H1 (cell line): ENCODE results near the gene SLC5A11. TPM values are rescaled to one million over a fixed set of nuclear protein-coding genes. Genes with fewer than 3 reads are reported as not detected.

ENCODE experiments used
- CTCF ChIA-PET: fragments of 300-600 bp; sonication (Branson Sonifier 250); formaldehyde crosslinking; loops from one replicate; lab custom pipeline; 2021; ENCODE audit not compliant: partially characterized antibody; lab: Charles Lee
- POLR2A ChIA-PET: fragments of 300-600 bp; sonication (Branson Sonifier 250); formaldehyde crosslinking; loops from one replicate; lab custom pipeline; 2021; ENCODE audit warnings: inconsistent platforms; ENCODE audit not compliant: partially characterized antibody; lab: Charles Lee
- DNase-seq, 2 experiments: peaks; one replicate each; pipeline versions ENCODE4 v3.0.0 to v3.0.0-alpha.2; 2010 to 2022; ENCODE audit warnings: low spot score in 2 of 2, low read depth in 1 of 2, mixed read lengths in 1 of 2
- FAIRE-seq: peaks from 2 replicates; lab custom pipeline; 2011; peaks lifted over from hg19 to GRCh38; lab: Jason Lieb, UNC
- H2AFZ ChIP-seq: 2 replicates; pipeline ENCODE4 v1.8.1; 2012; ENCODE audit warnings: low read length, inconsistent platforms
- H2AK5ac ChIP-seq: 2 replicates; pipeline ENCODE4 v1.6.1; 2013; ENCODE audit warnings: low read depth, low read length
- H2BK120ac ChIP-seq: replicated peaks from 2 replicates; pipeline ENCODE3; 2013; ENCODE audit warnings: low read depth, low read length, inconsistent platforms
- H2BK12ac ChIP-seq: 2 replicates; pipeline ENCODE4 v1.6.1; 2013; ENCODE audit warnings: low read depth, low read length
- H2BK15ac ChIP-seq: 2 replicates; pipeline ENCODE4 v1.6.1; 2013; ENCODE audit warnings: low read length
- H2BK20ac ChIP-seq: 2 replicates; pipeline ENCODE4 v1.6.1; 2013; ENCODE audit warnings: low read length
- H2BK5ac ChIP-seq: 2 replicates; pipeline ENCODE4 v1.6.1; 2013; ENCODE audit warnings: low read depth, low read length
- H3K14ac ChIP-seq: 2 replicates; pipeline ENCODE4 v1.6.1; 2013; ENCODE audit warnings: inconsistent platforms; ENCODE audit not compliant: insufficient read length
- H3K18ac ChIP-seq: 2 replicates; pipeline ENCODE4 v1.6.1; 2013; ENCODE audit warnings: low read length; ENCODE audit errors: extremely low read depth
- H3K23ac ChIP-seq: 2 replicates; pipeline ENCODE4 v1.6.1; 2013; ENCODE audit warnings: inconsistent platforms; ENCODE audit not compliant: insufficient read length
- H3K23me2 ChIP-seq: 2 replicates; pipeline ENCODE4 v1.6.1; 2013; ENCODE audit warnings: low read depth, low read length
- H3K27ac ChIP-seq: 2 replicates; pipeline ENCODE4 v1.6.1; 2011; ENCODE audit warnings: low read depth, low read length, inconsistent platforms
- H3K27me3 ChIP-seq, 4 experiments: replicated peaks in 1 of 4; 1 replicate in 1 of 4; 2 replicates in 3 of 4; pipeline versions ENCODE4 v1.6.1 to v1.8.1; 2011 to 2013; ENCODE audit warnings: low read length in 3 of 4, mild to moderate bottlenecking in 3 of 4, inconsistent platforms in 2 of 4, mixed read lengths in 2 of 4, moderate library complexity in 1 of 4; ENCODE audit not compliant: control insufficient read depth in 3 of 4, insufficient read depth in 3 of 4; ENCODE audit errors: extremely low read depth in 1 of 4
- H3K36me3 ChIP-seq, 4 experiments: 2 replicates each; pipeline versions ENCODE4 v1.6.1 to v1.8.1; 2011 to 2013; ENCODE audit warnings: mild to moderate bottlenecking in 4 of 4, low read length in 3 of 4, moderate library complexity in 2 of 4, control low read depth in 1 of 4, inconsistent platforms in 1 of 4; ENCODE audit not compliant: insufficient read depth in 4 of 4, control insufficient read depth in 2 of 4
- H3K4ac ChIP-seq: replicated peaks from 2 replicates; pipeline ENCODE3; 2013; ENCODE audit warnings: low read length, low read depth, mixed read lengths, inconsistent platforms; ENCODE audit not compliant: insufficient read length
- H3K4me1 ChIP-seq, 4 experiments: replicated peaks in 1 of 4; 1 replicate in 1 of 4; 2 replicates in 3 of 4; pipeline versions ENCODE4 v1.6.1 to v1.8.1; 2011 to 2013; ENCODE audit warnings: low read length in 3 of 4, inconsistent platforms in 2 of 4, mixed read lengths in 1 of 4; ENCODE audit not compliant: insufficient read depth in 4 of 4, control insufficient read depth in 3 of 4
- H3K4me2 ChIP-seq, 2 experiments: 2 replicates each; pipeline versions ENCODE4 v1.6.1 to v1.8.1; 2011 to 2013; ENCODE audit warnings: low read depth in 2 of 2, low read length in 2 of 2, control low read depth in 1 of 2, inconsistent platforms in 1 of 2, mild to moderate bottlenecking in 1 of 2; ENCODE audit not compliant: insufficient read depth in 1 of 2
- H3K4me3 ChIP-seq, 4 experiments: fragments of 200-600, 300-600 bp in 1 of 4; sonication (generic), shearing (Covaris generic), sonication (Bioruptor Twin) in 1 of 4; 2 replicates each; pipeline versions ENCODE4 v1.5.1 to v1.8.1; 2011 to 2016; ENCODE audit warnings: low read length in 4 of 4, low read depth in 3 of 4, control low read depth in 2 of 4, inconsistent platforms in 2 of 4, mild to moderate bottlenecking in 2 of 4, mixed read lengths in 1 of 4, moderate library complexity in 1 of 4; ENCODE audit not compliant: insufficient read depth in 2 of 4; ENCODE audit errors: extremely low read depth in 1 of 4
- H3K56ac ChIP-seq: replicated peaks from 2 replicates; pipeline ENCODE3; 2013; ENCODE audit warnings: low read depth, mild to moderate bottlenecking, mixed read lengths, low read length, inconsistent platforms; ENCODE audit not compliant: insufficient read length
- H3K79me1 ChIP-seq: 2 replicates; pipeline ENCODE4 v1.6.1; 2013; ENCODE audit warnings: low read depth, low read length, control low read depth
- H3K79me2 ChIP-seq, 2 experiments: 2 replicates each; pipeline versions ENCODE4 v1.6.1 to v1.8.1; 2012 to 2013; ENCODE audit warnings: low read length in 2 of 2, mild to moderate bottlenecking in 2 of 2, inconsistent platforms in 1 of 2; ENCODE audit not compliant: insufficient read depth in 2 of 2, control insufficient read depth in 1 of 2
- H3K9ac ChIP-seq, 4 experiments: replicated peaks in 1 of 4; 1 replicate in 1 of 4; 2 replicates in 3 of 4; pipeline versions ENCODE4 v1.6.1 to v1.8.1; 2011 to 2013; ENCODE audit warnings: low read depth in 3 of 4, low read length in 3 of 4, control low read depth in 2 of 4, mild to moderate bottlenecking in 2 of 4, moderate library complexity in 2 of 4, inconsistent platforms in 1 of 4; ENCODE audit errors: extremely low read depth in 1 of 4
- H3K9me3 ChIP-seq, 2 experiments: 2 replicates each; pipeline versions ENCODE4 v1.6.1 to v1.8.1; 2012 to 2013; ENCODE audit warnings: mild to moderate bottlenecking in 2 of 2, moderate library complexity in 2 of 2, control low read depth in 1 of 2, inconsistent platforms in 1 of 2, low read depth in 1 of 2, low read length in 1 of 2, mixed read lengths in 1 of 2; ENCODE audit not compliant: insufficient read depth in 2 of 2
- H4K20me1 ChIP-seq, 2 experiments: replicated peaks in 1 of 2; 2 replicates each; pipeline versions ENCODE3 to v1.8.1; 2011 to 2013; ENCODE audit warnings: inconsistent platforms in 2 of 2, low read length in 2 of 2, mild to moderate bottlenecking in 1 of 2; ENCODE audit not compliant: insufficient read depth in 2 of 2, control insufficient read depth in 1 of 2
- H4K5ac ChIP-seq: 2 replicates; pipeline ENCODE4 v1.6.1; 2013; ENCODE audit warnings: low read length, low read depth, mixed read lengths, inconsistent platforms; ENCODE audit not compliant: insufficient read length
- H4K8ac ChIP-seq: 2 replicates; pipeline ENCODE4 v1.8.0; 2013; ENCODE audit warnings: mild to moderate bottlenecking, moderate library complexity, low read length, inconsistent platforms; ENCODE audit not compliant: insufficient read depth; ENCODE audit errors: extremely low read depth
- H4K91ac ChIP-seq: replicated peaks from 2 replicates; pipeline ENCODE3; 2013; ENCODE audit warnings: low read length, mixed read lengths, inconsistent platforms; ENCODE audit not compliant: insufficient read length
- BACH1 ChIP-seq: IDR thresholded peaks from 2 replicates; pipeline ENCODE4 v1.6.1; 2012; ENCODE audit warnings: low read length, improper control_type of control experiment
- CHD1 ChIP-seq: IDR thresholded peaks from 2 replicates; pipeline ENCODE4 v1.6.1; 2012; ENCODE audit warnings: low read depth, low read length, improper control_type of control experiment
- SIX5 ChIP-seq: IDR thresholded peaks from 2 replicates; pipeline ENCODE4 v1.6.1; 2011; ENCODE audit warnings: mild to moderate bottlenecking, low read depth, low read length
- WGBS, 2 experiments: shearing (Covaris generic) in 1 of 2; methylation state at CpG; one replicate each; pipeline versions ENCODE4 v1.1.6 to v1.1.7; 2013 to 2015; ENCODE audit warnings: low lambda C conversion rate in 2 of 2, mixed read lengths in 2 of 2, inconsistent platforms in 1 of 2, low coverage in 1 of 2, missing lambda C conversion rate in 1 of 2; ENCODE audit not compliant: insufficient replicate concordance in 2 of 2, insufficient coverage in 1 of 2, insufficient read length in 1 of 2; ENCODE audit errors: extremely low coverage in 1 of 2, missing lambda C conversion rate in 1 of 2; 5-methylcytosine and 5-hydroxymethylcytosine counted together
- polyA plus RNA-seq, 7 experiments: library from polyadenylated mRNA; depleted of rRNA in 3 of 7; stranded (reverse) in 5 of 7; unstranded in 2 of 7; fragments of >200 nt in 5 of 7; fragments of 200-250 nt in 2 of 7; gene quantifications; 1 replicate in 5 of 7; 2 replicates in 1 of 7; 4 replicates in 1 of 7; pipeline versions ENCODE4 v1.2.1 to v1.2.3, GENCODE V29; 2011 to 2013; ENCODE audit warnings: missing spikeins in 2 of 7, mixed read lengths in 2 of 7
- total RNA-seq: library from RNA; stranded (reverse); fragmentation: NEBNext Ultra II Directional; extraction: Animal tissue kit (Norgen Biotek cat#: 25700); gene quantifications from 2 replicates; pipeline ENCODE4 v1.2.1, GENCODE V29; 2021

SLC5A11 gene
- total and polyA plus RNA-seq, 2 of the 8 experiments (the other 6 are each of a cell fraction or from before 2014, with no cell fraction given), result 0.26 to 0.59 TPM

- Histone ChIP-seq H2BK120ac (no peak overlapping the region), H3K9ac (no peak overlapping the region), H2BK15ac (no peak overlapping the region), H2AK5ac (no peak overlapping the region), H2BK5ac (no peak overlapping the region), H4K5ac (no peak overlapping the region), H4K91ac (no peak overlapping the region), H3K27me3 (no peaks in the 10 kb centered on the region), H3K23me2 (no peaks in the 10 kb centered on the region), H3K36me3 (no peaks in the 10 kb centered on the region), H4K8ac (peak overlapping the region; percentile 45), H3K14ac (no peak overlapping the region), H3K9me3 (no peaks in the 10 kb centered on the region), H3K79me1 (no peaks in the 10 kb centered on the region), H3K4ac (no peak overlapping the region), H3K4me3 (no peak overlapping the region), H2BK20ac (no peak overlapping the region), H3K27ac (no peak overlapping the region), H4K20me1 (no peaks in the 10 kb centered on the region), H3K4me1 (no peaks in the 10 kb centered on the region), H3K4me2 (no peak overlapping the region), H2AFZ (no peak overlapping the region), H3K56ac (no peak overlapping the region), H3K79me2 (no peaks in the 10 kb centered on the region), H2BK12ac (no peak overlapping the region)
- no peak for FAIRE-seq
- CTCF ChIA-PET, result interaction anchor here (2.6 kb wide), 1 partner anchor 63 kb away, joined by 9 read pairs; no protein-coding TSS in a partner anchor
- 89% methylated on average over 17 of the region's 17 CpGs; no CpG with 5 or more reads in 1 of the 2 experiments for WGBS, 2 experiments
- DNase-seq, result no peak
- POLR2A ChIA-PET, result no interaction called here
- TF ChIP-seq SIX5 (no peak), CHD1 (no peak), BACH1 (peak; percentile 51; the same call in 1 of the 2 replicates)
- TF ChIP-seq, all 59 proteins: peak for 1
- H3K23ac ChIP-seq, result no peak overlapping the region
- H3K18ac ChIP-seq, result no peak overlapping the region
Observed at GRCh38 chr16:24844101-24845030, 1.4 kb upstream of the SLC5A11 start.
